CD14-positive monocyte (primary cell): Measurements from ENCODE around the gene MXI1. TPM values are rescaled to one million over a fixed set of nuclear protein-coding genes. Genes with fewer than 3 reads are reported as not detected.

ENCODE experiments used
- DNase-seq, 3 donors: peaks; one replicate each; pipeline ENCODE4 v3.0.0-alpha.2; 2011 to 2022
- H2AFZ ChIP-seq: 2 replicates; pipeline ENCODE4 v1.6.0; 2012; ENCODE audit warnings: mild to moderate bottlenecking, low read depth, low read length, inconsistent platforms; ENCODE audit not compliant: insufficient read depth, poor library complexity, severe bottlenecking
- H3K27ac ChIP-seq, 2 donors: 1 replicate in 1 of 2; 2 replicates in 1 of 2; pipeline ENCODE4 v1.5.1; 2012 to 2013; ENCODE audit warnings: low read length in 2 of 2, control low read depth in 1 of 2, inconsistent platforms in 1 of 2, low read depth in 1 of 2, mild to moderate bottlenecking in 1 of 2
- H3K27me3 ChIP-seq, 2 donors: one replicate each; pipeline versions ENCODE4 v1.6.0 to v1.6.1; 2011 to 2013; ENCODE audit warnings: low read length in 2 of 2; ENCODE audit not compliant: control insufficient read depth in 2 of 2, insufficient read depth in 2 of 2
- H3K36me3 ChIP-seq, 2 donors: replicated peaks in 1 of 2; 1 replicate in 1 of 2; 2 replicates in 1 of 2; pipeline versions ENCODE4 v1.5.1 to v1.6.1; 2012 to 2013; ENCODE audit warnings: low read length in 2 of 2, control low read depth in 1 of 2, inconsistent platforms in 1 of 2, mild to moderate bottlenecking in 1 of 2; ENCODE audit not compliant: insufficient read depth in 2 of 2, control insufficient read depth in 1 of 2
- H3K4me1 ChIP-seq, 2 donors: 1 replicate in 1 of 2; 2 replicates in 1 of 2; pipeline versions ENCODE4 v1.5.1 to v1.6.1; 2012 to 2013; ENCODE audit warnings: low read length in 2 of 2, control low read depth in 1 of 2, inconsistent platforms in 1 of 2, mild to moderate bottlenecking in 1 of 2, moderate library complexity in 1 of 2; ENCODE audit not compliant: insufficient read depth in 2 of 2, control insufficient read depth in 1 of 2
- H3K4me2 ChIP-seq: replicated peaks from 2 replicates; pipeline ENCODE3; 2012; ENCODE audit warnings: low read length, moderate library complexity, mild to moderate bottlenecking; ENCODE audit not compliant: poor library complexity, severe bottlenecking; ENCODE audit errors: extremely low read depth
- H3K4me3 ChIP-seq, 3 experiments: fragments of 200-600 bp in 1 of 3; sonication (generic) in 1 of 3; replicated peaks in 1 of 3; 1 replicate in 2 of 3; 2 replicates in 1 of 3; pipeline ENCODE4 v1.5.1; 2011 to 2013; ENCODE audit warnings: low read length in 3 of 3, mild to moderate bottlenecking in 3 of 3, control low read depth in 2 of 3, low read depth in 2 of 3, inconsistent platforms in 1 of 3, moderate library complexity in 1 of 3
- H3K79me2 ChIP-seq: 2 replicates; pipeline ENCODE4 v1.6.0; 2012; ENCODE audit warnings: mild to moderate bottlenecking, control low read depth, inconsistent platforms, low read length, moderate library complexity; ENCODE audit not compliant: insufficient read depth
- H3K9ac ChIP-seq: 2 replicates; pipeline ENCODE4 v1.6.0; 2017; ENCODE audit warnings: low read length, mild to moderate bottlenecking; ENCODE audit not compliant: insufficient read depth, poor library complexity, severe bottlenecking
- H3K9me3 ChIP-seq, 2 donors: replicated peaks in 1 of 2; 1 replicate in 1 of 2; 2 replicates in 1 of 2; pipeline versions ENCODE4 v1.5.1 to v1.6.1; 2012 to 2013; ENCODE audit warnings: low read length in 2 of 2, control low read depth in 1 of 2; ENCODE audit not compliant: control insufficient read depth in 1 of 2, insufficient read depth in 1 of 2
- H4K20me1 ChIP-seq: 2 replicates; pipeline ENCODE4 v1.6.0; 2012; ENCODE audit warnings: mild to moderate bottlenecking, low read length, control low read depth, moderate library complexity; ENCODE audit not compliant: insufficient read depth
- H3K27ac Mint-ChIP-seq, 7 donors: one replicate each; pipeline ENCODE4 v1.8.0; 2020; ENCODE audit warnings: mild to moderate bottlenecking in 7 of 7, mixed read lengths in 7 of 7, moderate library complexity in 6 of 7, inconsistent platforms in 2 of 7
- H3K27me3 Mint-ChIP-seq, 3 donors: one replicate each; pipeline ENCODE4 v1.8.0; 2021 to 2022; ENCODE audit warnings: low read depth in 3 of 3, mild to moderate bottlenecking in 3 of 3, mixed read lengths in 3 of 3, moderate library complexity in 3 of 3, inconsistent platforms in 1 of 3
- H3K36me3 Mint-ChIP-seq, 2 donors: one replicate each; pipeline ENCODE4 v1.8.0; 2020; ENCODE audit warnings: mixed read lengths in 2 of 2, inconsistent platforms in 1 of 2, mild to moderate bottlenecking in 1 of 2
- H3K4me1 Mint-ChIP-seq: one replicate; pipeline ENCODE4 v1.8.0; 2020; ENCODE audit warnings: mild to moderate bottlenecking, mixed read lengths
- H3K4me3 Mint-ChIP-seq, 2 donors: one replicate each; pipeline ENCODE4 v1.8.0; 2020; ENCODE audit warnings: mild to moderate bottlenecking in 2 of 2, mixed read lengths in 2 of 2, moderate library complexity in 1 of 2
- H3K9me3 Mint-ChIP-seq, 7 donors: one replicate each; pipeline ENCODE4 v1.8.0; 2020 to 2022; ENCODE audit warnings: mixed read lengths in 7 of 7, mild to moderate bottlenecking in 6 of 7, moderate library complexity in 6 of 7, inconsistent platforms in 2 of 7
- CTCF ChIP-seq: fragments of 200-600 bp; IDR thresholded peaks from one replicate; pipeline ENCODE4 v1.8.0; 2022; ENCODE audit warnings: antibody characterized with exemption, mild to moderate bottlenecking
- WGBS: methylation state at CpG from one replicate; pipeline ENCODE4 v1.1.5; 2013; ENCODE audit warnings: missing lambda C conversion rate; ENCODE audit not compliant: insufficient coverage; 5-methylcytosine and 5-hydroxymethylcytosine counted together
- intact Hi-C, 2 donors: fragments of 100-400 bp; cut with micrococcal nuclease; formaldehyde crosslinking; loops; one replicate each; pipeline versions ENCODE4 v1.15.0 to v1.15.1; 2023
- polyA plus RNA-seq, 3 donors: library from polyadenylated mRNA; depleted of rRNA in 1 of 3; unstranded in 2 of 3; stranded (reverse) in 1 of 3; fragments of 300-500 nt in 2 of 3; fragments of >200 nt in 1 of 3; fragmentation: Illumina TruSeq in 2 of 3; gene quantifications; 1 replicate in 2 of 3; 2 replicates in 1 of 3; pipeline ENCODE4 v1.2.3, GENCODE V29; 2012 to 2021

Gene MXI1
- polyA plus RNA-seq, 3 donors, result 13.1 to 25.7 (median 21.6) TPM

GRCh38 chr10:110160081-110160480 is 47.3 kb upstream of the MXI1 start:
- intact Hi-C loops, result no loop called here
- Histone ChIP-seq H4K20me1 (no peaks in the 10 kb centered on the region), H3K79me2 (no peaks in the 10 kb centered on the region), H3K4me1 (peaks cover 64 to 71% of the 10 kb centered on the region in 2 donors), H3K4me3 (no peak overlapping the region), H3K27ac (no peak overlapping the region), H3K4me2 (no peak overlapping the region), H3K9ac (no peak overlapping the region), H3K36me3 (no peaks in the 10 kb centered on the region), H2AFZ (no peak overlapping the region), H3K9me3 (no peaks in the 10 kb centered on the region), H3K27me3 (peaks cover 2 to 3% of the 10 kb centered on the region in 2 donors)
- no CpG with 5 or more reads among the region's 4 CpGs for whole genome bisulfite sequencing
- Mint-ChIP-seq H3K27ac (peak overlapping the region in 1 of 7 donors; percentile 18), H3K36me3 (no peaks in the 10 kb centered on the region), H3K4me3 (no peak overlapping the region), H3K4me1 (peaks cover 69% of the 10 kb centered on the region), H3K27me3 (peaks cover 7 to 18% (median 12%) of the 10 kb centered on the region in 3 donors), H3K9me3 (peaks cover 0 to 2% (median 0%) of the 10 kb centered on the region in 7 donors)
- TF ChIP-seq CTCF, result no peak
- DNase-seq, result no peak

DNA sequence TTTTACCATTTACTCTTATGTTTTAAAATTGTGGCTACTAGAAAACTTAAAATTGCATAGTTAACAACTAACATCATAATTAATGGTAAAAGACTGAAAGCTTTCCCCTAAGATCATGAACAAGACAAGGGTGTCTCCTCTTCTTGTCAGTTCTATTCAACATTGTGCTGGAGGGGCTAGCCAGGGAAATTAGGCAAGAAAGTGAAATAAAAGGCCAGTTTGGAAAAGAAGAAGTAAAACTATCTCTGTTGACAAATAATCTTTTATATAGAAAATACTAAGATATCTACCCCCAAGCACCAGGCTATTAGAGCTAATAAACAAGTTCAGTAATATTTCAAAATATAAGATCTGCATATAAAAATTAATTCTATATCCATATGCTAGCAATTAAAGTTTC is 46.9 kb upstream of the MXI1 start:
- no peaks in the 10 kb centered on the region for H4K20me1 ChIP-seq
- H3K4me3 Mint-ChIP-seq, result no peak overlapping the region
- H3K27ac Mint-ChIP-seq, result no peak overlapping the region
- no peak overlapping the region for H3K27ac ChIP-seq
- no peak overlapping the region for H3K9ac ChIP-seq
- no peak overlapping the region for H2AFZ ChIP-seq
- H3K9me3 Mint-ChIP-seq, result peaks cover 0 to 2% (median 0%) of the 10 kb centered on the region in 7 donors
- no peak overlapping the region for H3K4me2 ChIP-seq
- no peak for TF ChIP-seq CTCF
- peaks cover 11 to 18% (median 17%) of the 10 kb centered on the region in 3 donors for H3K27me3 Mint-ChIP-seq
- peak in 1 of 3 donors; percentile 34 for DNase-seq
- H3K27me3 ChIP-seq, result peaks cover 2 to 4% of the 10 kb centered on the region in 2 donors
- H3K4me1 ChIP-seq, result peaks cover 64 to 71% of the 10 kb centered on the region in 2 donors
- H3K36me3 Mint-ChIP-seq, result no peaks in the 10 kb centered on the region
- H3K36me3 ChIP-seq, result no peaks in the 10 kb centered on the region
- no peaks in the 10 kb centered on the region for H3K79me2 ChIP-seq
- intact Hi-C loops, result no loop called here
- H3K4me3 ChIP-seq, result no peak overlapping the region
- H3K4me1 Mint-ChIP-seq, result peaks cover 67% of the 10 kb centered on the region
- no peaks in the 10 kb centered on the region for H3K9me3 ChIP-seq
